H1 (cell line): Measurements from ENCODE around the gene TNNI2.

Experiments
- CTCF ChIP-seq, 3 experiments: IDR thresholded peaks; 1 replicate in 2 of 3; 2 replicates in 1 of 3; pipeline versions ENCODE4 v1.5.1 to v1.6.1; 2011; ENCODE audit warnings: low read length in 3 of 3, mild to moderate bottlenecking in 3 of 3, inconsistent platforms in 2 of 3, low read depth in 1 of 3, moderate library complexity in 1 of 3; ENCODE audit not compliant: insufficient read depth in 1 of 3; ENCODE audit errors: control extremely low read depth in 1 of 3
- MAX ChIP-seq: IDR thresholded peaks from 2 replicates; pipeline ENCODE4 v1.6.1; 2012; ENCODE audit warnings: inconsistent platforms
- POLR2A ChIP-seq, 2 experiments: IDR thresholded peaks; 1 replicate in 1 of 2; 2 replicates in 1 of 2; pipeline ENCODE4 v1.6.1; 2011; ENCODE audit warnings: low read depth in 2 of 2, low read length in 2 of 2, mild to moderate bottlenecking in 2 of 2; ENCODE audit errors: control extremely low read depth in 1 of 2
- TBP ChIP-seq: IDR thresholded peaks from 2 replicates; pipeline ENCODE4 v1.6.1; 2011; ENCODE audit warnings: low read depth, low read length, improper control_type of control experiment

GRCh38 chr11:1827931-1828330 is 10.8 kb upstream of the TNNI2 start:
- no peak for TF ChIP-seq MAX
- TF ChIP-seq POLR2A (IDR thresholded peaks at IDR 0.05; ENCODE audit: control extremely low read depth in 1 of 2, low read depth in 2 of 2, low read length in 2 of 2) = no peak
- TF ChIP-seq CTCF (IDR thresholded peaks at IDR 0.05; ENCODE audit: control extremely low read depth in 1 of 3, insufficient read depth in 1 of 3, low read depth in 1 of 3, low read length in 3 of 3) = no peak
- no peak for TF ChIP-seq TBP
